ENCODE results near the gene RHD. TPM values are rescaled to one million over a fixed set of nuclear protein-coding genes. Genes with fewer than 3 reads are reported as not detected.
A peak's percentile ranks its signal among the peaks of the same experiment; 100 is the strongest.

The RHD gene
- total and polyA plus RNA-seq, 2 of the 4 experiments (the other 2 are of a cell fraction), result not detected

GRCh38 chr1:25255706-25256577 is 16.4 kb upstream of the RHD start:
- no peak for ATAC-seq (ENCODE audit: low read depth)
- Histone ChIP-seq H4K91ac (ENCODE audit: insufficient read depth, low read depth, low read length) (0 out of 2 replicates have a peak overlapping the region, but pooled peaks have one; percentile 13), H3K9ac (ENCODE audit: low read depth, low read length) (no peak overlapping the region), H3K4me3 (ENCODE audit: insufficient read depth, low read depth, low read length) (no peak overlapping the region), H3K56ac (ENCODE audit: extremely low read depth, insufficient read depth, low read length) (no peak overlapping the region), H2AK5ac (ENCODE audit: low read depth, low read length) (peak overlapping the region; percentile 54), H3K4me1 (ENCODE audit: control insufficient read depth, insufficient read depth, low read length) (peaks cover 6% of the 10 kb centered on the region), H4K8ac (ENCODE audit: low read depth in 2 of 2, low read length in 2 of 2) (no peak overlapping the region), H3K23ac (ENCODE audit: low read depth, low read length) (no peak overlapping the region), H3K4me2 (ENCODE audit: low read depth, low read length) (no peak overlapping the region), H3K9me1 (ENCODE audit: insufficient read depth, low read length) (peaks cover 20% of the 10 kb centered on the region), H2AFZ (replicated peaks; ENCODE audit: low read length, poor library complexity) (no peak overlapping the region), H2BK120ac (ENCODE audit: low read depth, low read length) (no peak overlapping the region), H3K79me1 (ENCODE audit: low read depth in 1 of 2, low read length in 2 of 2) (peaks cover 21 to 54% of the 10 kb centered on the region in 2 experiments), H2BK15ac (ENCODE audit: low read depth, low read length) (peak overlapping the region; percentile 85; the same call in 1 of the 3 replicates), H3K27me3 (ENCODE audit: control insufficient read depth, insufficient read depth, low read length) (no peaks in the 10 kb centered on the region), H3K4ac (ENCODE audit: low read depth, low read length) (no peak overlapping the region; the same call in 1 of the 2 replicates), H2BK20ac (ENCODE audit: low read depth, low read length) (peak overlapping the region; percentile 49; the same call in 1 of the 2 replicates), H2BK5ac (ENCODE audit: low read depth, low read length, poor library complexity, severe bottlenecking) (peak overlapping the region; percentile 66), H3K36me3 (ENCODE audit: control insufficient read depth, insufficient read depth, low read length) (no peaks in the 10 kb centered on the region), H4K20me1 (ENCODE audit: insufficient read depth, low read length) (no peaks in the 10 kb centered on the region), H4K5ac (ENCODE audit: low read depth, low read length) (no peak overlapping the region), H3K14ac (replicated peaks; ENCODE audit: low read depth, low read length) (no peak overlapping the region), H3K27ac (ENCODE audit: insufficient read depth, low read length) (no peak overlapping the region), H3K9me3 (ENCODE audit: control insufficient read depth, insufficient read depth, low read length) (no peaks in the 10 kb centered on the region), H2AK9ac (replicated peaks; ENCODE audit: low read depth, low read length, poor library complexity) (no peak overlapping the region), H3K18ac (ENCODE audit: low read depth, low read length) (no peak overlapping the region)
- dilution Hi-C loops (cut with HindIII; ENCODE audit: low sequenced_read_pairs, unreplicated experiment) (no loop called here), intact Hi-C loops (cut with micrococcal nuclease) (no loop called here), in situ Hi-C loops (cut with MboI; ENCODE audit: low sequenced_read_pairs) (no loop called here)
- ChIA-PET CTCF (no interaction called here), POLR2A (ENCODE audit: unreplicated experiment) (no interaction called here)
- DNase-seq, result no peak
- 100% methylated on average over 4 of the region's 18 CpGs; no CpG with 5 or more reads in 1 of the 2 experiments for WGBS, 2 experiments (ENCODE audit: extremely low coverage in 2 of 2, insufficient read length in 1 of 2)
- BruUV-seq (replicated peaks), result no TSS peak
- TF ChIP-seq FOS (IDR thresholded peaks at IDR 0.05; ENCODE audit: low read depth, low read length) (no peak), MAFK (IDR thresholded peaks at IDR 0.05; ENCODE audit: low read depth, low read length) (no peak), RAD21 (IDR thresholded peaks at IDR 0.05; ENCODE audit: low read length) (no peak)

Measured in IMR-90 (cell line).